ENCODE data around the gene MAU2.
"Not testable (repeated sequence)": the region's sequence is repeated elsewhere in the genome, so short reads cannot be mapped to it uniquely, and the experiment has no call there.

The MAU2 gene

GRCh38 chr19:19385896-19386869 is 65.6 kb downstream of the MAU2 start:
- no peak for DNase-seq (ENCODE audit: extremely low read depth, low read depth)
- TF ChIP-seq, protein P1, sequence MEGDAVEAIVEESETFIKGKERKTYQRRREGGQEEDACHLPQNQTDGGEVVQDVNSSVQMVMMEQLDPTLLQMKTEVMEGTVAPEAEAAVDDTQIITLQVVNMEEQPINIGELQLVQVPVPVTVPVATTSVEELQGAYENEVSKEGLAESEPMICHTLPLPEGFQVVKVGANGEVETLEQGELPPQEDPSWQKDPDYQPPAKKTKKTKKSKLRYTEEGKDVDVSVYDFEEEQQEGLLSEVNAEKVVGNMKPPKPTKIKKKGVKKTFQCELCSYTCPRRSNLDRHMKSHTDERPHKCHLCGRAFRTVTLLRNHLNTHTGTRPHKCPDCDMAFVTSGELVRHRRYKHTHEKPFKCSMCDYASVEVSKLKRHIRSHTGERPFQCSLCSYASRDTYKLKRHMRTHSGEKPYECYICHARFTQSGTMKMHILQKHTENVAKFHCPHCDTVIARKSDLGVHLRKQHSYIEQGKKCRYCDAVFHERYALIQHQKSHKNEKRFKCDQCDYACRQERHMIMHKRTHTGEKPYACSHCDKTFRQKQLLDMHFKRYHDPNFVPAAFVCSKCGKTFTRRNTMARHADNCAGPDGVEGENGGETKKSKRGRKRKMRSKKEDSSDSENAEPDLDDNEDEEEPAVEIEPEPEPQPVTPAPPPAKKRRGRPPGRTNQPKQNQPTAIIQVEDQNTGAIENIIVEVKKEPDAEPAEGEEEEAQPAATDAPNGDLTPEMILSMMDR (IDR thresholded peaks at IDR 0.05; ENCODE audit: low read depth, low read length) = peak; percentile 13

DNA sequence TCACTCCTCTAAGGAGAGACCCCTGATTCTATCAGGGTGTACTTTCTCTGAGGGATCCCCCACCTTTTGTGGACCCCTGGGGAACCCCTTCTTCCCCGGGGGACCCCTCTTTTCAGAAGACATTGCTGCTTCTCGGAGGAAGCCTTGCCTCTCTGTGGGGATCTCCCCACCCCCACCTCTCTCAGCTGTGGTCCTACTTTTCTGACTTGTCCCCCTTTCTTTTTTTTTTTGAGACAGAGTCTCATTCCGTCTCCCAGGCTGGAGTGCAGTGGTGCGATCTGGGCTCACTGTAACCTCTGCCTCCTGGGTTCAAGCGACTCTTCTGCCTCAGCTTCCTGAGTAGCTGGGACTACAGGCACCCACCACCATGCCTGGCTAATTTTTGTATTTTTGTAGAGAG is 66.5 kb downstream of the MAU2 start:
- DNase-seq (ENCODE audit: extremely low read depth, low read depth) = no peak
- TF ChIP-seq, protein P1 (IDR thresholded peaks at IDR 0.05; ENCODE audit: low read depth, low read length) = no peak

DNA sequence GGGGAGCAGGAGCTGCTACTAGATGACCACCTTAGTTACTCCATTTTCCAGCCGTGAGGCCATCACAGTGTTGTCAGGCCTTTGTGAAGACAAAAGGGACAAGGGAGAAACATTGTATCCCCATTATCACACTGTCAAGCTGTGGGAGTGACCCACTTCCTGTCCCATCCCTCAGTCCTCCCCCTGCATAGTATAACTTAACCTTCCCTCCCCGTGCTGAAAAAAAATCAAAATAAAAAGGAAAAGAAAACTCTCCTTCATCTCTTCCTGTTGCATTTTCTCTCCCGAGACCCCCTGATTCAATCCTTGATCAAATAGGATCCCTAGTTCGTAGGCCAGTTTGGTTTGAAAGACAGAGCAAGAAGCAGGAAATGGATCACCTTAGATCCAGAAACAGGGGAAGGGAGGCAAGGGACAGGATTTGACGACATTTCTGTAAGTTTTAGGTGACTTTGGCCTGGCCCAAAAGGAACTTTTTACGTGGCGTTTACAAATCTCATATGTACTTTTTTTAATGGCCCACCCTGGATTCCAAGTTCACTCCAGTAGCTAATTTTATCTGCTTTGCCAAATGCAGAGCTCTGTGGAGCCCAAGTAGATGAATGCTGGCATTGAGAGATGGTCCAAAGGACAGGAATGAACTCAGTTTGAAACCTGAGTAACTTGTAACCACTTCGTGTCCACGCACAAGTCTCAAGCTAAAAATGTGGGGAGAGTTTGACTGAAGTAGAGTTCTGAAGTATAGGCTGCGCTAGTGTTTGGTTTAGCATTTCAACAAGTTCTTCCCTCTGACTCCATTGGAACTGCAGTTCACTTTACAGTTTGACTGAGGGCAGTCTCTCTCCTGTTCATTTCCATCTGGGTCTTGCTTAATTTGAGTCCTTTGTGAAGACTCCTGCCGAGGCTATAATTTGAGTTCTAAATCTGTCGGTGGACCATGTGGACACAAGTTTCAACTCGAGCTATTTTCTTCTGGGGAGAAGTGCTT is 68.2 kb downstream of the MAU2 start:
- no peak for DNase-seq (ENCODE audit: extremely low read depth, low read depth)
- TF ChIP-seq, protein P1 (IDR thresholded peaks at IDR 0.05; ENCODE audit: low read depth, low read length) = no peak

DNA sequence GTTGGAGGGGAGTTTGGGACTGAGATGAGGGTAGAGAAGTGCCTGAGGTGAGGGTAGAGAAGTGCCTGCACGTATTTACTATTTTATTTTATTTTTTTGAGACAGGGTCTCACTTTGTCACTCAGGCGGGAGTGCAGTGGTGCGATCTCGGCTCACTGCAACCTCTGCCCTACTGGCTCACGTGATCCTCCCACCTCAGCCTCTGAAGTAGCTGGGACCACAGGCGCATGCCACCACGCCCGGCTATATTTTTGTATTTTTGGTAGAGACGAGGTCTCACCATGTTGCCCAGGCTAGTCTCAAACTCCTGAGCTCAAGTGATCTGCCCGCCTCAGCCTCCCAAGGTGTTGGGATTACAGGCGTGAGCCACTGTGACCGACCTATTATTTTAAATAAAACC is 69.1 kb downstream of the MAU2 start:
- not testable (repeated sequence) for DNase-seq (ENCODE audit: extremely low read depth, low read depth)

GRCh38 chr19:19394333-19394732 is 73.7 kb downstream of the MAU2 start:
- not testable (repeated sequence) for DNase-seq (ENCODE audit: extremely low read depth, low read depth)

DNA sequence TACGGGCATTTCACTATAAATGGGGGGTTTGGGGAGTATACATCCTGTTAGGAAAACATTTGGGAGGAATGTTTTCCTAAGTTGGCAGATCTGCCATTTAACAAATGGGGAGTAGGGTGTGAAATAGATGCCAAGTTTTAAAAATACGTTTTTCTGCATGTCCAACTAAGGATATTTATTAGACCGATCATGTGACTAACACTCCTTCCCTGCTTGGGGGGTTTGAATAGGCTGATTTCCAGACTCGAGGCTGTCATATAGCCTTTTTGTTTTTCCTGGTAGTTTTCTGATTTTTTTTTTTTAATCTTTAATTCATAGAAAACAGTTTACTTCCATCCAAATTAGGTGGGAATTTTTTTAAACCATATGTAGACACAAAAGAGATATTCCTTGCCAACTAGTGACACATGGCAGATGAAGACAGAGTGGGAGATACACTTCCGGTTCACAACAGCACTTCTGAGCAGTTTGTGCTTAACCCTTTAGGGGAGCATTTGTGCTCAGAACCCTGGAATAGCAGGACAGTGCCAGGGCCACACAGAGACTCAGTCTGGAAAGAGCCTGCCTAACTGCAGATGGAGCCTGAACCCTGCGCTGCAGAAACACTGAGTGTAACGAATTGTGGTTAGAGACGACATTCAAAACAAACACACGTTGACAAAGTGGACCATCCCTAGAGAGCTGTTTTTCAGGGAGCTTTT is 79.3 kb downstream of the MAU2 start:
- TF ChIP-seq, protein P1 (IDR thresholded peaks at IDR 0.05; ENCODE audit: low read depth, low read length) = peak; percentile 4; the same call in 1 of the 2 replicates
- DNase-seq (ENCODE audit: extremely low read depth, low read depth) = no peak

DNA sequence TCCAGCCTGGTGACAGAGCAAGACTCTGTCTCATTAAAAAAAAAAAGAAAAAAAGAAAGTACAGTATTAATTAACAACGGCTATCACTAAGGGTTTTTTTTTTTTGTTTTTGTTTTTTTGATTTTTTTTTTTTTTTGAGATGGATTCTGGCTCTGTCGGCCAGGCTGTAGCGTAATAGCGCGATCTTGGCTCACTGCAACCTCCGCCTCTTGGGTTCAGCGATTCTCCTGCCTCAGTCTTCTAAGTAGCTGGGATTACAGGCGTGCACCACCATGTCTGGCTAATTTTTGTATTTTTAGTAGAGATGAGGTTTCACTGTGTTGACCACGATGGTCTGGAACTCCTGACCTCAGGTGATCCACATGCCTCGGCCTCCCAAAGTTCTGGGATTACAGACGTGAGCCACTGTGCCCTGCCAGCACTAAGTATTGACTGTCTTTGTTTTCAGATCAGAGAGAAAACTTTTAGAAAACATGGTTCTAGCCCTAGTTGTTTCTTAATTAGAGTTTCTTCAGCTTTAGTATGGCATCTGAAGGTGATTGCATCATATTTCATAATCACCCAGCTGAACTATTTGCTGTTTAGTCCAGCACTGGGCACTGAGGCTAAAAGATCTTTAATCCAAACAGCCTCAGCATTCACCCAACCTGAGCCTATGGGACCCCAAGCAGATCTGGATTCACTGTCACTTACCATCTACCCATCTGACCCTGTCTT is 82.2 kb downstream of the MAU2 start:
- TF ChIP-seq, protein P1 (IDR thresholded peaks at IDR 0.05; ENCODE audit: low read depth, low read length) = no peak
- no peak for DNase-seq (ENCODE audit: extremely low read depth, low read depth)

All from AG09319 (cell line).